CD14-positive monocyte (primary cell): Measurements from ENCODE around the gene SERP1. TPM values are rescaled to one million over a fixed set of nuclear protein-coding genes. Genes with fewer than 3 reads are reported as not detected.

Source experiments
- DNase-seq, 3 donors: peaks; one replicate each; pipeline ENCODE4 v3.0.0-alpha.2; 2011 to 2022
- H2AFZ ChIP-seq: 2 replicates; pipeline ENCODE4 v1.6.0; 2012; ENCODE audit warnings: mild to moderate bottlenecking, low read depth, low read length, inconsistent platforms; ENCODE audit not compliant: insufficient read depth, poor library complexity, severe bottlenecking
- H3K27ac ChIP-seq, 2 donors: 1 replicate in 1 of 2; 2 replicates in 1 of 2; pipeline ENCODE4 v1.5.1; 2012 to 2013; ENCODE audit warnings: low read length in 2 of 2, control low read depth in 1 of 2, inconsistent platforms in 1 of 2, low read depth in 1 of 2, mild to moderate bottlenecking in 1 of 2
- H3K27me3 ChIP-seq, 2 donors: one replicate each; pipeline versions ENCODE4 v1.6.0 to v1.6.1; 2011 to 2013; ENCODE audit warnings: low read length in 2 of 2; ENCODE audit not compliant: control insufficient read depth in 2 of 2, insufficient read depth in 2 of 2
- H3K36me3 ChIP-seq, 2 donors: replicated peaks in 1 of 2; 1 replicate in 1 of 2; 2 replicates in 1 of 2; pipeline versions ENCODE4 v1.5.1 to v1.6.1; 2012 to 2013; ENCODE audit warnings: low read length in 2 of 2, control low read depth in 1 of 2, inconsistent platforms in 1 of 2, mild to moderate bottlenecking in 1 of 2; ENCODE audit not compliant: insufficient read depth in 2 of 2, control insufficient read depth in 1 of 2
- H3K4me1 ChIP-seq, 2 donors: 1 replicate in 1 of 2; 2 replicates in 1 of 2; pipeline versions ENCODE4 v1.5.1 to v1.6.1; 2012 to 2013; ENCODE audit warnings: low read length in 2 of 2, control low read depth in 1 of 2, inconsistent platforms in 1 of 2, mild to moderate bottlenecking in 1 of 2, moderate library complexity in 1 of 2; ENCODE audit not compliant: insufficient read depth in 2 of 2, control insufficient read depth in 1 of 2
- H3K4me2 ChIP-seq: replicated peaks from 2 replicates; pipeline ENCODE3; 2012; ENCODE audit warnings: low read length, moderate library complexity, mild to moderate bottlenecking; ENCODE audit not compliant: poor library complexity, severe bottlenecking; ENCODE audit errors: extremely low read depth
- H3K4me3 ChIP-seq, 3 experiments: fragments of 200-600 bp in 1 of 3; sonication (generic) in 1 of 3; replicated peaks in 1 of 3; 1 replicate in 2 of 3; 2 replicates in 1 of 3; pipeline ENCODE4 v1.5.1; 2011 to 2013; ENCODE audit warnings: low read length in 3 of 3, mild to moderate bottlenecking in 3 of 3, control low read depth in 2 of 3, low read depth in 2 of 3, inconsistent platforms in 1 of 3, moderate library complexity in 1 of 3
- H3K79me2 ChIP-seq: 2 replicates; pipeline ENCODE4 v1.6.0; 2012; ENCODE audit warnings: mild to moderate bottlenecking, control low read depth, inconsistent platforms, low read length, moderate library complexity; ENCODE audit not compliant: insufficient read depth
- H3K9ac ChIP-seq: 2 replicates; pipeline ENCODE4 v1.6.0; 2017; ENCODE audit warnings: low read length, mild to moderate bottlenecking; ENCODE audit not compliant: insufficient read depth, poor library complexity, severe bottlenecking
- H3K9me3 ChIP-seq, 2 donors: replicated peaks in 1 of 2; 1 replicate in 1 of 2; 2 replicates in 1 of 2; pipeline versions ENCODE4 v1.5.1 to v1.6.1; 2012 to 2013; ENCODE audit warnings: low read length in 2 of 2, control low read depth in 1 of 2; ENCODE audit not compliant: control insufficient read depth in 1 of 2, insufficient read depth in 1 of 2
- H4K20me1 ChIP-seq: 2 replicates; pipeline ENCODE4 v1.6.0; 2012; ENCODE audit warnings: mild to moderate bottlenecking, low read length, control low read depth, moderate library complexity; ENCODE audit not compliant: insufficient read depth
- H3K27ac Mint-ChIP-seq, 7 donors: one replicate each; pipeline ENCODE4 v1.8.0; 2020; ENCODE audit warnings: mild to moderate bottlenecking in 7 of 7, mixed read lengths in 7 of 7, moderate library complexity in 6 of 7, inconsistent platforms in 2 of 7
- H3K27me3 Mint-ChIP-seq, 3 donors: one replicate each; pipeline ENCODE4 v1.8.0; 2021 to 2022; ENCODE audit warnings: low read depth in 3 of 3, mild to moderate bottlenecking in 3 of 3, mixed read lengths in 3 of 3, moderate library complexity in 3 of 3, inconsistent platforms in 1 of 3
- H3K36me3 Mint-ChIP-seq, 2 donors: one replicate each; pipeline ENCODE4 v1.8.0; 2020; ENCODE audit warnings: mixed read lengths in 2 of 2, inconsistent platforms in 1 of 2, mild to moderate bottlenecking in 1 of 2
- H3K4me1 Mint-ChIP-seq: one replicate; pipeline ENCODE4 v1.8.0; 2020; ENCODE audit warnings: mild to moderate bottlenecking, mixed read lengths
- H3K4me3 Mint-ChIP-seq, 2 donors: one replicate each; pipeline ENCODE4 v1.8.0; 2020; ENCODE audit warnings: mild to moderate bottlenecking in 2 of 2, mixed read lengths in 2 of 2, moderate library complexity in 1 of 2
- H3K9me3 Mint-ChIP-seq, 7 donors: one replicate each; pipeline ENCODE4 v1.8.0; 2020 to 2022; ENCODE audit warnings: mixed read lengths in 7 of 7, mild to moderate bottlenecking in 6 of 7, moderate library complexity in 6 of 7, inconsistent platforms in 2 of 7
- WGBS: methylation state at CpG from one replicate; pipeline ENCODE4 v1.1.5; 2013; ENCODE audit warnings: missing lambda C conversion rate; ENCODE audit not compliant: insufficient coverage; 5-methylcytosine and 5-hydroxymethylcytosine counted together
- intact Hi-C, 2 donors: fragments of 100-400 bp; cut with micrococcal nuclease; formaldehyde crosslinking; loops; one replicate each; pipeline versions ENCODE4 v1.15.0 to v1.15.1; 2023
- polyA plus RNA-seq, 3 donors: library from polyadenylated mRNA; depleted of rRNA in 1 of 3; unstranded in 2 of 3; stranded (reverse) in 1 of 3; fragments of 300-500 nt in 2 of 3; fragments of >200 nt in 1 of 3; fragmentation: Illumina TruSeq in 2 of 3; gene quantifications; 1 replicate in 2 of 3; 2 replicates in 1 of 3; pipeline ENCODE4 v1.2.3, GENCODE V29; 2012 to 2021
- TF ChIP-seq, protein P1 (sequence below): fragments of 200-600 bp; IDR thresholded peaks from one replicate; pipeline ENCODE4 v1.8.0; 2022; ENCODE audit warnings: antibody characterized with exemption, mild to moderate bottlenecking

The SERP1 gene
- polyA plus RNA-seq, 3 donors = 178 to 226 (median 220) TPM

DNA sequence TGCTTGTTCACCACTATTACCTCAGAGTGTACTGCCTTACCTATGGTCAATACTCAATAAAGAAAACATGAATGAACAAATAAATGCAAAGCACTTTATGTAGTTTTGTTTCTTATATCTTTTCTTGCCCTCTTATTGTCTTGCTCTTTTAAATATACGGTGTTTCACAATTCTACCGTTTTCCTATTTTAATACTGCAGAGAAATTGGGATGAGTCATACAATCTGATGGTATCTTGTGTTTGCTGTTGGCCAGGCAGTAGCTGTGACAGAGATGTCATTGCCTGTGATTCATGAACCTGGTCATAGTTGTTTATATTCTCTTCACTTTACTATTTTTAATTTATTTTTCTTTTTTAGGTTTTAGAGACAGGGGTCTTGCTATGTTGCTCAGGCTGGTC lies 48.3 kb downstream of the SERP1 start:
- Histone ChIP-seq H4K20me1 (no peaks in the 10 kb centered on the region), H3K4me3 (no peak overlapping the region), H3K27me3 (no peaks in the 10 kb centered on the region), H3K9me3 (peaks cover 10 to 11% of the 10 kb centered on the region in 2 donors), H3K4me1 (peaks cover 10 to 15% of the 10 kb centered on the region in 2 donors), H2AFZ (no peak overlapping the region), H3K79me2 (no peaks in the 10 kb centered on the region), H3K4me2 (no peak overlapping the region), H3K36me3 (no peaks in the 10 kb centered on the region), H3K9ac (no peak overlapping the region), H3K27ac (no peak overlapping the region)
- no peak overlapping the region for H3K4me3 Mint-ChIP-seq
- DNase-seq = peak in 2 of 3 donors; percentile 26 to 39
- peaks cover 4 to 18% (median 15%) of the 10 kb centered on the region in 7 donors for H3K9me3 Mint-ChIP-seq
- no peaks in the 10 kb centered on the region for H3K36me3 Mint-ChIP-seq
- peaks cover 16% of the 10 kb centered on the region for H3K4me1 Mint-ChIP-seq
- WGBS = no CpG with 5 or more reads among the region's 2 CpGs
- H3K27me3 Mint-ChIP-seq = peaks cover 0 to 3% (median under 1%) of the 10 kb centered on the region in 3 donors
- H3K27ac Mint-ChIP-seq = no peak overlapping the region
- TF ChIP-seq, protein P1, sequence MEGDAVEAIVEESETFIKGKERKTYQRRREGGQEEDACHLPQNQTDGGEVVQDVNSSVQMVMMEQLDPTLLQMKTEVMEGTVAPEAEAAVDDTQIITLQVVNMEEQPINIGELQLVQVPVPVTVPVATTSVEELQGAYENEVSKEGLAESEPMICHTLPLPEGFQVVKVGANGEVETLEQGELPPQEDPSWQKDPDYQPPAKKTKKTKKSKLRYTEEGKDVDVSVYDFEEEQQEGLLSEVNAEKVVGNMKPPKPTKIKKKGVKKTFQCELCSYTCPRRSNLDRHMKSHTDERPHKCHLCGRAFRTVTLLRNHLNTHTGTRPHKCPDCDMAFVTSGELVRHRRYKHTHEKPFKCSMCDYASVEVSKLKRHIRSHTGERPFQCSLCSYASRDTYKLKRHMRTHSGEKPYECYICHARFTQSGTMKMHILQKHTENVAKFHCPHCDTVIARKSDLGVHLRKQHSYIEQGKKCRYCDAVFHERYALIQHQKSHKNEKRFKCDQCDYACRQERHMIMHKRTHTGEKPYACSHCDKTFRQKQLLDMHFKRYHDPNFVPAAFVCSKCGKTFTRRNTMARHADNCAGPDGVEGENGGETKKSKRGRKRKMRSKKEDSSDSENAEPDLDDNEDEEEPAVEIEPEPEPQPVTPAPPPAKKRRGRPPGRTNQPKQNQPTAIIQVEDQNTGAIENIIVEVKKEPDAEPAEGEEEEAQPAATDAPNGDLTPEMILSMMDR = no peak
- intact Hi-C loops = loop anchor here (5.0 to 10.0 kb wide), 4 partner anchors 83 to 273 kb away; no protein-coding TSS in a partner anchor

DNA sequence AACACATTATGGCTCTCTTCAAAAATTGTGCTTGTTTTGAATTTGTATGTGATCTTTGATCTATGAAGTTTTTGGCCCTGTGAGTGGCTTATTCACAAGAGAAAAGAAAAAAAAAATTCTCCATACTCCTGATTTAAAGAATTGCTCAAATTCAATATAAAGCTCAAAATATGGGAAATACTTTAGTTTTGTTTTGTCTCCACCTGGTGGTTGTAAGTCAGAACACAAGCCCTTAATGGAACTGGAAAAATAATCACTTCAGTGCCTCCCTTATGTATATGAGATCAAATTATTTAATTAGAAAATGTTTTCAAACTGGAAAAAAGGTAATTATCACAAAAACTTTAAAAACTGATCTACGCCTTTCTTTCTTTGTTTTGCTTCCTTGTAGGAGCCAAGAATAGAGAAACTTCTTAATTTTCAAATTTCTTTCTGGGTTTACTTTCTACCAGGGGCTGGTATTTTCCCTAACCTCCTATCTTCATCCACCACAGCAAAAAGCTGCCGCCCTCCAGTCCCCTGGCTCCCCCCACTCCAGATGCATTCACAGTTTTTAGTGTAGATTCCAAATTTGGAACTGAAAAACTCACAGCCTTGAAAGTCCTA lies 50.6 kb downstream of the SERP1 start:
- TF ChIP-seq, protein P1 = peak; percentile 93
- Mint-ChIP-seq H3K27ac (peak overlapping the region in 1 of 7 donors; percentile 53), H3K4me3 (peak overlapping the region in 1 of 2 donors; percentile 15), H3K27me3 (peaks cover 0 to 3% (median 0%) of the 10 kb centered on the region in 3 donors), H3K9me3 (peaks cover 0 to 9% (median 5%) of the 10 kb centered on the region in 7 donors), H3K4me1 (peaks cover 16% of the 10 kb centered on the region), H3K36me3 (no peaks in the 10 kb centered on the region)
- peaks cover 2 to 4% of the 10 kb centered on the region in 2 donors for H3K9me3 ChIP-seq
- no peak overlapping the region for H2AFZ ChIP-seq
- H3K9ac ChIP-seq = no peak overlapping the region
- no peaks in the 10 kb centered on the region for H4K20me1 ChIP-seq
- no CpG with 5 or more reads among the region's 2 CpGs for WGBS
- H3K36me3 ChIP-seq = no peaks in the 10 kb centered on the region
- H3K4me3 ChIP-seq = no peak overlapping the region
- intact Hi-C loops = loop anchor here (5.0 to 10.0 kb wide), 4 partner anchors 81 to 271 kb away; no protein-coding TSS in a partner anchor
- H3K27ac ChIP-seq = no peak overlapping the region
- peak overlapping the region; percentile 27 for H3K4me2 ChIP-seq
- H3K27me3 ChIP-seq = no peaks in the 10 kb centered on the region
- peaks cover 10 to 15% of the 10 kb centered on the region in 2 donors for H3K4me1 ChIP-seq
- DNase-seq = peak; percentile 29 to 59 (median 45)
- no peaks in the 10 kb centered on the region for H3K79me2 ChIP-seq
